Measurements from ENCODE around the gene TELO2.

The TELO2 gene

DNA sequence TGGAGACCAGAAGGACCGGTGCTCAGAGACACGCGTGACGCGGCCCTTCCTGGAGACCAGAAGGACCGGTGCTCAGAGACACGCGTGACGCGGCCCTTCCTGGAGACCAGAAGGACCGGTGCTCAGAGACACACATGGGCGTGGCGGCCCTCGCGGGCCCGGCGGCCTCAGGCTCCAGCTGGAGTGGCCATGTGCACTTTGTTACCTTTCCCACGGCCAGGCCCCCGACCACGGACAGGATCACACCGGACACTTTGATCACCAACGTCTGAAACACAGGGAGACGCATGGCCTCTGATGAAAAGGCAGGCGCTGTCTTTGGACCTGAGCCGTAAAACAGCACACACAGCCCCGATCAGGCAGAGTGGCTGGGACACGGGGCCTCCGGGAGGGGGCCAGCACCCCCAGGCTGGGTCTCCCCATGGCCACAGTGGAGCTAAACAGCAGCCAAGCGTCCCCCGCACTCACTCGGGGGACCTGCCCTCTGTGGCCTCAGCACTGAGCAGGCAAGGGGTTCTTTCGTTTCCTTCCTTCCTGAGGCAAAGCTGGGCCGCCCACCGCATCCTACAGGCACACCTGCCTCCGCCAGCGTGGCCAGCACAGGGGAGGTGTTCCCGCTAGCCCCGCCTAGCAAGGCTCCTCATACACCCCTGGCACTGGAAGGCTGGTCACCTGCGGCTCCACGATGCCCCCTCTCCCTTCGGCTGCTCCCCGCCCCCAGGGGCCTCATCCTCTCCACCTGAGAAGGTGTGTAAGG is 35.5 kb upstream of the TELO2 start:
- DNase-seq (ENCODE audit: low read depth, low spot score), result no peak
- no peak overlapping the region for H3K4me3 ChIP-seq (ENCODE audit: low read depth, low read length)
- TF ChIP-seq, protein P1, sequence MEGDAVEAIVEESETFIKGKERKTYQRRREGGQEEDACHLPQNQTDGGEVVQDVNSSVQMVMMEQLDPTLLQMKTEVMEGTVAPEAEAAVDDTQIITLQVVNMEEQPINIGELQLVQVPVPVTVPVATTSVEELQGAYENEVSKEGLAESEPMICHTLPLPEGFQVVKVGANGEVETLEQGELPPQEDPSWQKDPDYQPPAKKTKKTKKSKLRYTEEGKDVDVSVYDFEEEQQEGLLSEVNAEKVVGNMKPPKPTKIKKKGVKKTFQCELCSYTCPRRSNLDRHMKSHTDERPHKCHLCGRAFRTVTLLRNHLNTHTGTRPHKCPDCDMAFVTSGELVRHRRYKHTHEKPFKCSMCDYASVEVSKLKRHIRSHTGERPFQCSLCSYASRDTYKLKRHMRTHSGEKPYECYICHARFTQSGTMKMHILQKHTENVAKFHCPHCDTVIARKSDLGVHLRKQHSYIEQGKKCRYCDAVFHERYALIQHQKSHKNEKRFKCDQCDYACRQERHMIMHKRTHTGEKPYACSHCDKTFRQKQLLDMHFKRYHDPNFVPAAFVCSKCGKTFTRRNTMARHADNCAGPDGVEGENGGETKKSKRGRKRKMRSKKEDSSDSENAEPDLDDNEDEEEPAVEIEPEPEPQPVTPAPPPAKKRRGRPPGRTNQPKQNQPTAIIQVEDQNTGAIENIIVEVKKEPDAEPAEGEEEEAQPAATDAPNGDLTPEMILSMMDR (IDR thresholded peaks at IDR 0.05; ENCODE audit: insufficient read depth, low read length, missing control alignments), result no peak
- ChIA-PET CTCF (no interaction called here), POLR2A (no interaction called here)

GRCh38 chr16:1458336-1458976 is 34.7 kb upstream of the TELO2 start:
- CTCF ChIA-PET, result no interaction called here
- TF ChIP-seq, protein P1 (IDR thresholded peaks at IDR 0.05; ENCODE audit: insufficient read depth, low read length, missing control alignments), result no peak
- no peak for DNase-seq (ENCODE audit: low read depth, low spot score)
- H3K4me3 ChIP-seq (ENCODE audit: low read depth, low read length), result no peak overlapping the region
- POLR2A ChIA-PET, result interaction anchor here (1.0 kb wide), 1 partner anchor 12 kb away, joined by 3 read pairs; no protein-coding TSS in a partner anchor

- POLR2A ChIA-PET, result interaction anchor here (1.0 kb wide), 1 partner anchor 12 kb away, joined by 3 read pairs; no protein-coding TSS in a partner anchor
- TF ChIP-seq, protein P1 (IDR thresholded peaks at IDR 0.05; ENCODE audit: insufficient read depth, low read length, missing control alignments), result no peak
- no peak for DNase-seq (ENCODE audit: low read depth, low spot score)
- H3K4me3 ChIP-seq (ENCODE audit: low read depth, low read length), result no peak overlapping the region
- CTCF ChIA-PET, result no interaction called here
Measured at GRCh38 chr16:1458977-1459341, 34.2 kb upstream of the TELO2 start.

GRCh38 chr16:1459967-1460366 is 33.2 kb upstream of the TELO2 start:
- POLR2A ChIA-PET, result interaction anchor here (1.0 kb wide), 1 partner anchor 13 kb away, joined by 3 read pairs; no protein-coding TSS in a partner anchor
- TF ChIP-seq, protein P1 (IDR thresholded peaks at IDR 0.05; ENCODE audit: insufficient read depth, low read length, missing control alignments), result no peak
- CTCF ChIA-PET, result no interaction called here
- H3K4me3 ChIP-seq (ENCODE audit: low read depth, low read length), result no peak overlapping the region
- no peak for DNase-seq (ENCODE audit: low read depth, low spot score)

DNA sequence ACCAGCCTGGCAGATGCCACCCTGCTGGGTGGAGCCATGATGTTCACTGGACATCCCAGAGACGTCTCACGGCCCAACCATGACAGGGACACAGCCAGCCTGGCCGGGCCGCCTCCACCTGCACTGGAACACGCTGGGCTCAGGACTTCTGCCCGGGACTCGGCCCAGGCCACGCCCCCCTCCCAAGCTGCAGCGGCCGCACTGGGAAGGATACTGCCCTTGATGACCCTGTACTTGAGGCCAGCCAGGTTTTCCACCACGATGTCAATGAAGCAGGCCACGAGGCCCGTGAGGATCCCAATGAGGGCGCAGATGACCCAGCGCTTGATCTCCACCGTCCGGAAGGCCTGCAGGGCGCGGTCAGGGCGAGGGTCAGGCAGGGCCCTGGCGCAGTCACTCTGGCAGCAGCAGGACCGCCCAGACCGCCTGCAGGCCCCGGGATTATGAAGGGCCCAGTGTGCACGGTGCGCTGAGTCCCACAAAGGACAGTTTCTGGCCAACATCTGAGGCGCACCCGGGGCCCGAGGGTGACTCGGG is 32.5 kb upstream of the TELO2 start:
- CTCF ChIA-PET, result no interaction called here
- H3K4me3 ChIP-seq (ENCODE audit: low read depth, low read length), result no peak overlapping the region
- POLR2A ChIA-PET, result no interaction called here
- TF ChIP-seq, protein P1 (IDR thresholded peaks at IDR 0.05; ENCODE audit: insufficient read depth, low read length, missing control alignments), result no peak
- DNase-seq (ENCODE audit: low read depth, low spot score), result no peak

DNA sequence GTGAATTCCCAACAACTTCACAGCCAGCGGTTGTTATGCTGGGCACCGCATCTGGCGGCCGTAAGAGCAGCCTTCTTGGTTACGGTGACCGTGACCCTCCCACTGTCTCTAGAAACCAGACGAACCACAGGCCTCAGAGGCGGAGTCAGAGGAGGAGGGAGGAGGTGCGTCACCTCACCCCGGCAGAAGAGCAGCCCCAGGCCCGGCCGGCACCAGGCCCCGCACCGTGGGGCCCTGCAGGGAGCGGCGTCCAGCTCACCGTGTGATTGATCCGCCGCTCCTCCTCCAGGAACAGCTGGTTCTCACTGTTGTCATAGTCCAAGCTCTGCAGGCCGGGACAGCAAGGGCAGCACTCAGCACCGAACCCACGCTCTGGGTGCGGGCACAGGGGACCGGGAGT is 32.0 kb upstream of the TELO2 start:
- TF ChIP-seq, protein P1 (IDR thresholded peaks at IDR 0.05; ENCODE audit: insufficient read depth, low read length, missing control alignments), result no peak
- POLR2A ChIA-PET, result no interaction called here
- CTCF ChIA-PET, result no interaction called here
- no peak overlapping the region for H3K4me3 ChIP-seq (ENCODE audit: low read depth, low read length)
- no peak for DNase-seq (ENCODE audit: low read depth, low spot score)

Data from AG04449 (cell line).